Measurements from ENCODE around the gene TTBK1.

GRCh38 chr6:43280234-43280633 lies 37.0 kb downstream of the TTBK1 start:
- TF ChIP-seq CTCF (IDR thresholded peaks at IDR 0.05; ENCODE audit: low read depth, low read length) (no peak), POLR2A (IDR thresholded peaks at IDR 0.05; ENCODE audit: extremely low read depth, insufficient read length) (no peak)
